Large intestine (tissue), 3 donors: Measurements from ENCODE around the gene LAMB2. TPM values are rescaled to one million over a fixed set of nuclear protein-coding genes. Genes with fewer than 3 reads are reported as not detected.

ENCODE experiments used
- DNase-seq, 2 donors: peaks; one replicate each; pipeline versions ENCODE4 v3.0.0 to v3.0.0-alpha.2; 2013
- H3K27ac ChIP-seq: one replicate; pipeline ENCODE4 v1.5.1; 2013; ENCODE audit warnings: low read length
- H3K27me3 ChIP-seq: 2 replicates; pipeline ENCODE4 v1.6.1; 2013; ENCODE audit warnings: low read length; ENCODE audit not compliant: control insufficient read depth, insufficient read depth
- H3K36me3 ChIP-seq: 2 replicates; pipeline ENCODE4 v1.6.1; 2013; ENCODE audit warnings: low read length; ENCODE audit not compliant: control insufficient read depth, insufficient read depth
- H3K4me1 ChIP-seq: one replicate; pipeline ENCODE4 v1.6.1; 2013; ENCODE audit warnings: low read length; ENCODE audit not compliant: control insufficient read depth, insufficient read depth
- H3K4me3 ChIP-seq: one replicate; pipeline ENCODE4 v1.5.1; 2013; ENCODE audit warnings: low read length
- H3K9me3 ChIP-seq: one replicate; pipeline ENCODE4 v1.6.1; 2013; ENCODE audit warnings: mild to moderate bottlenecking, low read depth, low read length, moderate library complexity; ENCODE audit not compliant: control insufficient read depth
- WGBS: methylation state at CpG from one replicate; pipeline ENCODE4 v1.1.5; 2013; ENCODE audit warnings: low lambda C conversion rate; ENCODE audit not compliant: insufficient coverage; 5-methylcytosine and 5-hydroxymethylcytosine counted together
- polyA plus RNA-seq: library from polyadenylated mRNA; unstranded; fragments of 120-200 nt; gene quantifications from one replicate; pipeline ENCODE4 v1.2.1, GENCODE V29; 2013

Gene LAMB2
- polyA plus RNA-seq, 1 donor, result 209 TPM

DNA sequence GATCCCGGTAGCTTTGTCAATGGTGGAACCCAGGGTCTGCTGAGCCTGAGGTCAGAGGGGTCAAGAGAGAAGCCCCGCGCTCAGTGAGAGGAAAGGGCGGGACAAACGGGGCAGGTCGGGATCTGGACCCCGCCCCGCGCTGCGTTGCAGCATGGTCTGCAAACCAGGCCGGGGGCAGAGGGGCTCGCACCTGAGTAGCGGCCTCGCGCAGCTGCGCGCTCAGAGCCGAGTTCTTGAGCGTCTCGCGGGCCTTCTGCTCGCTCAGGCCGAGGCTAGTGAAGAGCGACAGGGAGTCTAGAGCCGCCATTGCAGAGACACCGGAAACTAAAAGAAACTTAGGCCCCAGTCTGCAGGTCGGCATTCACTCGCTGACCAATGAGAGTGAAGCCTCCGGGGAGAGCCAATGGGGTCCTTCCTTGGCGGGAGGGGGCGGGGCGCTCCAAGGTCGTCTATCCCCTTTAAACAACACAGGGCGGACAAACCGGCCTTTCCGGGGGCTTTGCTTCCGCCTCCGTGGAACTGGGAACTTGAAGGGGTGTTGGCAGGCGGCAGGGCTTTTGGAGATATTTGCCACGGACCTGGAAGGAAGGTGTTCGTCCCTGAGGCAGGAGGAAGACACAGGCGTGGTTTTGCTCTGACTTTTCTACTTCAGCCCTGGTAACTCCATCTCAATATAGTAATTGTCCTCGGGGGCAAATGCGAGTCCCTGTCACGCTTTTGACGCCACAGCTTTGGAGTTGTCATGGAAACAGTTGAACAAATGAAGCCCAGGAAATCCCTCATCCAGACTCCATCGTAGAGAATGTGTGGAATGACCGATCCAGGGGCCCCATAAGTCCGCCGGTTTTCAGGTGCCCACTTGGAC lies 28.2 kb downstream of the LAMB2 start, which contains the start of gene QARS1:
Gene QARS1, minus strand, starts transcription at position 331 of the 865 bp plus-strand sequence. Its CDS starts 24 bp downstream, at position 307.
- peak; percentile 84 to 93 for DNase-seq
- WGBS, result no CpG with 5 or more reads among the region's 50 CpGs
- Histone ChIP-seq H3K27ac (peak within 1 kb of the TSS; percentile 50), H3K9me3 (no peaks in the 10 kb centered on the region), H3K27me3 (no peaks in the 10 kb centered on the region), H3K36me3 (peaks cover 56% of the 10 kb centered on the region), H3K4me1 (peaks cover 6% of the 10 kb centered on the region), H3K4me3 (peak within 1 kb of the TSS; percentile 78)

DNA sequence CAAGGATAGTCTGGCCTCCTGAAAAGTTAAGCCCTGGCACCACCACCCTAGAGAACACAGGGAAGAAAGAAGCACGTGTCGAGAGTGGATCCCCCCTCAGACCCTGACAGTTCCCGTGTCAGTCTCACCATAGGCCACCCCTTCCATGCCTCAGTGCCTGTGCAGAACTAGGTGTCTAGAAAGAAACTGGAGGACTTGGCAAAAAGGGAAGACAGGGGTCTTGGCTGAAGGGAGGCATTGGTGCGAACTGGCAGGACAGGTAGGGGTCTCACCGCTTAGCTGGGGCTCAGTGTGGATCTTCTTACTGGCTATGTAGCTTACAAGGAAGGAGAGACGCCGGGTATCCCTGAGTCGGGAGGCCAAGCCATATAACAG lies 28.8 kb downstream of the LAMB2 start:
- no peaks in the 10 kb centered on the region for H3K27me3 ChIP-seq
- no peaks in the 10 kb centered on the region for H3K9me3 ChIP-seq
- H3K4me1 ChIP-seq, result peaks cover 6% of the 10 kb centered on the region
- H3K4me3 ChIP-seq, result peak overlapping the region; percentile 78
- no peak for DNase-seq
- WGBS, result no CpG with 5 or more reads among the region's 8 CpGs
- H3K27ac ChIP-seq, result peak overlapping the region; percentile 30
- H3K36me3 ChIP-seq, result peaks cover 56% of the 10 kb centered on the region

DNA sequence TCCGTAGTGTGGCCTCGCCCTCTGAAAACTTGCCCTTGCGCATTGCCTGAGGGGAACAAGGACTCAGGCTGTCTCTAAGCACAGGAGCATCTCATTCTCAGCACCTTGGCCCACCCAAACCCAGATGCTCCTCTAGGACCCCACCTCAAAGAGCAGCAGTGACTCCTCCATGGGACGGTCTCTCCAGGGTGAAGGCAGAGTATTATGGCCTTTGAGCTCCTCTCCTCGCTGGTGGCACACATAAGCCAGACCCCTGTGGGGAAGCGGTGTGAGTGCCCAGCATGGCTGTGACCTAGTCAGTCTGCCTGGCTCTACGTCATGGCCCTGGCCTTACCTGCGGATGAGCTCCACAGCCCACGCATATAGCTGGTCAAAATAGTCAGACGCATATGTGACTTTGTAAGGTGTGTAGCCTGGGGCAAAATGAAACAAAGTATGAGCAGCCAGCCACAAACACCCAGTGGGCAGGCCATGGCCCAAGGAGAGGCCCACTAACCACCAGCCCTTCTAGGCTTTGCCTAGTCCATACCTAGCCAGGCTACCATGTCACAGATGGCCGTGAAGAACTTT lies 32.7 kb downstream of the LAMB2 start:
- no peak for DNase-seq
- peaks cover 62% of the 10 kb centered on the region for H3K36me3 ChIP-seq
- peaks cover 6% of the 10 kb centered on the region for H3K4me1 ChIP-seq
- WGBS, result no CpG with 5 or more reads among the region's 11 CpGs
- no peaks in the 10 kb centered on the region for H3K9me3 ChIP-seq
- H3K4me3 ChIP-seq, result no peak overlapping the region
- no peaks in the 10 kb centered on the region for H3K27me3 ChIP-seq
- H3K27ac ChIP-seq, result no peak overlapping the region

DNA sequence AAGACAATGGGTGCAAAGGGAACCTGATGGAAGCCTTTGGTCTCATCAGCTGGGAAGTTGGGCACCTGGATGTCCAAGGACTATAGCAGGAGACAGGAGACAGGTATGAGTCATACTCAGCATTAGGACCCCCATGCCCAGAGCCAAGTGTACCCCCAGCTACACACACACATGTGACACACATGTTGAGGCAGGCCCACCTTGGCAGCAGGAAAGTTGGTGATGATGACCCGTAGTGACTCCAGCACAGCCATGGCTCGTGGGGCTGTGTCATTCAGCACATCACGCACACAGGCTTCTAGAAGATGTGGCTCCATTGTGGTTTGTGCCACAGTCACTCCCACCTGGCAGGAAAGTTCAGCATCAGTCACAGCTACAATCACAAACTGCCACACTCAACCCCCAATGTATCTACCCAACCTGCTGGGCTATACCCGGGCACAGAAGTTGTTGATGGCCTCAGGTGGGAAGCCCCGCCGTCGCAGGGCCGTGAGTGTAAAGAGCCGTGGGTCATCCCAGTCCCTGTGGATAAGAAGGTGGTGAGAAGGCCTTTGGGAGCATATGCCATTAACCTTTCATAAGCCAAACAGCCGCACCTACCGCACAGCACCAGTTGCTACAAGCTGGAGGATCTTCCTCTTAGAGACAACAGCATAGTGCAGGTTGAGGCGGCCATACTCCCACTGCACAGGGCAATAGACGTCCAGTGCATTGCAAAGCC lies 33.8 kb downstream of the LAMB2 start:
- Histone ChIP-seq H3K4me3 (no peak overlapping the region), H3K9me3 (no peaks in the 10 kb centered on the region), H3K27ac (no peak overlapping the region), H3K36me3 (peaks cover 62% of the 10 kb centered on the region), H3K27me3 (no peaks in the 10 kb centered on the region), H3K4me1 (peaks cover 10% of the 10 kb centered on the region)
- no peak for DNase-seq
- WGBS, result no CpG with 5 or more reads among the region's 13 CpGs

DNA sequence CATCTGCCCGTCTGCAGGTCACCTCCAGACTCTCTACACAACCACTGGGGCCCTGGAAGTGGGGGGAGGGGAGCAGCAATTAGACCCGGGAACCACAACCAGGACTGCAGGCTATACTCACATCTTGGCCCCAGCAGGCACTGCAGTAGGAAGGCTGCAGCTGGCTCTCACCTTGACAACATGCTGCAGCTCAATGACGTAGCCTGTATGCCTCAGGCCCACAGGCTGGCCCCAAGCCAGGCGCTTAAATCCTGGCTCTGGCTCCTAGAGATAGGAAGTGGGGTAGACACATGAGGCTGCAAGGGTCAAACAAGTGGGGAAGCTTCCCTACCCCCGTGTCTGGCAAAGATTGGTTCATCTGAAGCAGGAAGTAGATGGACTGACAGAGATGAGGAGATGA lies 34.4 kb downstream of the LAMB2 start:
- H3K4me1 ChIP-seq, result peaks cover 5% of the 10 kb centered on the region
- H3K4me3 ChIP-seq, result no peak overlapping the region
- H3K27ac ChIP-seq, result no peak overlapping the region
- H3K36me3 ChIP-seq, result peaks cover 62% of the 10 kb centered on the region
- H3K9me3 ChIP-seq, result no peaks in the 10 kb centered on the region
- no CpG with 5 or more reads among the region's 5 CpGs for WGBS
- DNase-seq, result no peak
- H3K27me3 ChIP-seq, result no peaks in the 10 kb centered on the region

DNA sequence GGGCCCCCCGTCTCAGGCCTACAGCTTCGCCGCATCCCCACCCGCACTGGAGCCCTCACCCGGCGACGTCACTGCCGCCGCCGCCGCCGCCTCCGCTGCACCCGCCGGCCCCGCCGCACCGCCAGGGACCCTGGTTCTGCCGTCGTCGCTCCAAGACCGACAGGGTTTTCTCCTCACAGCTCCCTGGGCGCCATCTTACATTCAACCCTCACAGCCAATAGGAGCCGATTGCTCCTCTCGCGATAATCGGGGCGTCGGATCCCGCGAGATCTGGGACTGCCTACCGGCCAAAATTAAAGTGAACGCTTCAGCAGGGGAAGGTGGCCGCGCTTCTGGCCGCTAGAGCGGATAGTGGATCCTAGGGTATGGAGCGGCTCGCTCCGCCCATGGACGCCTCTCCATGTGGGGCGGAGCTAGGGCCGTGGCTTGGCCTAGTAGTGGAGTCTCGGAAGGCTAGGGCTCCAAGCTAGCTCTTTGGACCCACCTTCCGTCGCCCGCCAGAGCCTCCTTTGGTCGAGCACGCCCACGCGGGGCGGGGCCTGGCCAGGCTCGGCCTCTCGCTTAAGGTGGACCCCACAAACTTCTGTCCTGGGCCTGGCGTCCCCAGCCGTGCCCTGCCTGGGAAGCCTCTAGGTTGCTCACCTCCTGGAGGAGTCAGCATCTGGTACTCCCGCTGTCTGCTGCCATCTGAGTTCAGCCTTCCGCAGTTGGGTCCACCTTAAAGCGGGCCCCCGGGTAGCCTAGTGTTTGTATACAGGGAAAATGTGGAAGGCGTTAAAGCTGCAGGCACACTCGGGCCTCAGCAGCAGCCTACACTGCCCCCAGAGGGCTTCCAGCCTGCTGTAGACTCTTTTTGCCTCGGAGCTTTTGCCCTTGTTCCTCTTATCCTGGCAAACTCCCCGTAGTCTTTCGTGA lies 38.7 kb downstream of the LAMB2 start, which contains the start of gene QRICH1:
Gene QRICH1, minus strand, starts transcription at position 219 of the 915 bp plus-strand sequence. CDS start 17,054 bp downstream, outside the sequence.
- no peaks in the 10 kb centered on the region for H3K27me3 ChIP-seq
- H3K27ac ChIP-seq, result peak within 1 kb of the TSS; percentile 85
- peaks cover 22% of the 10 kb centered on the region for H3K36me3 ChIP-seq
- H3K4me3 ChIP-seq, result peak within 1 kb of the TSS; percentile 89
- peaks cover 12% of the 10 kb centered on the region for H3K4me1 ChIP-seq
- H3K9me3 ChIP-seq, result no peaks in the 10 kb centered on the region
- no CpG with 5 or more reads among the region's 65 CpGs for WGBS
- DNase-seq, result peak; percentile 97 to 99

DNA sequence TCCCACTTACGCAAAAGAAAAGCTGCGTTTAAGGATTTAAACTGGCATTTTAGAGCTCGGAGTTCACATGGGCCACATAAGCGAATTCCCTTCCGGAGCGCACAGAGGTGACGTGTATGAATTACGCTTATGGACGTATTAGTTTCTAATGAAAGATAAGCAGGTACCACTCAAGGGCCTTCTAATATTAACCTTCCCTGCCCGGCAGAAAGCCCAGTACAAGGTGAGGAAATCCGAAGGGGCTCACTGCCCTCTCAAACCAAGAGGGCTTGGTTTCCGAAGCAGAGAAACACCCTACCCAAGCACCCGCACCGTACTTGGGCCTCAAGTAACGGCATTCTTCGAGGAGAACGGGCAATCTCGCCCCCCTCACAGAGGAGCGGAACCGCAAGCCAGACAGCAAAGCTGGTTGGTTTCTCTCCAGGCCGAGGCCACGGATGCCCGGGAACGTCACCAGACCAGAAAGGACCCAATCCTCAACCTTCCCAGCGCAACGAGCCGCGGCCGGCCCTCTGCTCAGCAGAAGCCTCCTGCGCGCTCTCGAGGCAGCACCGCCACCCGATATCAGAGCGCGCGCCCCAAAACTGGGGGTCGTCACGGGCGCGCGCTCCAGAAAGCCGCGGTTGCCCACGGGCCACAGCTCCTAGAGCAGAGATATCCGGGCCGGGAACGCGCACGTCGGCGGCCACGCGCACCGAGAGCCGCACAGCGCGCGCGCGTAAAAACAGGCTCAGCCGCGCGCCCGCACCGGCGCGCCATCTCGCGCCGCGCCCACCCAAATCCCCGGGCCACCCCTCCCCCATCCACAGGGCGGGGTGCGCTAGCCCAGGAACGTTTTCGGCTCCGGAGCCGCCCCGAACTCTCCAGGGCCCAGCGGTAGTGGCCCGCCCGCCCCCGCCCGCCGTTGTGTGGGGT lies 39.7 kb downstream of the LAMB2 start:
- no peaks in the 10 kb centered on the region for H3K9me3 ChIP-seq
- H3K36me3 ChIP-seq, result peaks cover 13% of the 10 kb centered on the region
- DNase-seq, result peak; percentile 76 to 87
- no CpG with 5 or more reads among the region's 86 CpGs for whole genome bisulfite sequencing
- H3K4me1 ChIP-seq, result peaks cover 12% of the 10 kb centered on the region
- H3K27ac ChIP-seq, result peak overlapping the region; percentile 85
- peak overlapping the region; percentile 89 for H3K4me3 ChIP-seq
- no peaks in the 10 kb centered on the region for H3K27me3 ChIP-seq

DNA sequence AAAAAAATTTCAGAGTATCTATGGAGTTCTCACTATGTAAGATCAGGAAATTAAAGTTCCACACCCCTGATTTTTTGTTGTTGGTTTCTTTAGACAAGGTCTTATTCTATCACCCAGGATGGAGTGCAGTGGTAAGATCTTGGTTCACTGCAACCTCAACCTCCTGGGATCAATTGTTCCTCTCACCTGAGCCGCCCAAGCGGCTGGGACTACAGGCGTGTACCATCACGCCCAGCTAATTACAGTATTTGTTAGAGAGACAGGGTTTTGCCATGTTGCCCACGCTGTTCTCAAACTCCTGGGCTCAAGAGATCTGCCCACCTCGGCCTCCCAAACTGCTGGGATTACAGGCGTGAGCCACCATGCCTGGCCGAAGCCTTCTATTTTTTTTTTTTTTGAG lies 51.4 kb downstream of the LAMB2 start:
- Histone ChIP-seq H3K27me3 (no peaks in the 10 kb centered on the region), H3K4me3 (no peak overlapping the region), H3K27ac (no peak overlapping the region), H3K9me3 (no peaks in the 10 kb centered on the region), H3K4me1 (no peaks in the 10 kb centered on the region), H3K36me3 (peaks cover 14% of the 10 kb centered on the region)
- WGBS, result no CpG with 5 or more reads among the region's 8 CpGs
- no peak for DNase-seq

DNA sequence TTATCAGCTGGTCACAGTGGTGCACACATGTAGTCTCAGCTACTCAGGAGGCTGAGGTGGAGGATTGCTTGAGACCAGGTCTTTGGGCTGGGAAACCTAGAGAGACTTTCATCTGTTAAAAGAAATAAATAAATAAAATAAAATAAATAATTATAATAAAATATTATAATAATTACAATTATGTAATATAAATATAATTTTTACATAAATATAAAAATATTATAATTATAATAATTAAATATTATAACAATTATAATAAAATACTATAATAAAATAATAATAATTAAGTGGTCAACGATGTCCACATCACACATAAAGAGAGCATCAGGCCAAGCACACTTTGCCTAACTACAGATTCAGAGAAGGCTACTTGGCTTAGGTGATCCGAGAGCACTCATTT lies 53.6 kb downstream of the LAMB2 start:
- Histone ChIP-seq H3K36me3 (peaks cover 31% of the 10 kb centered on the region), H3K4me3 (no peak overlapping the region), H3K27ac (no peak overlapping the region), H3K4me1 (no peaks in the 10 kb centered on the region), H3K9me3 (no peaks in the 10 kb centered on the region), H3K27me3 (no peaks in the 10 kb centered on the region)
- WGBS, result no CpG with 5 or more reads among the region's 2 CpGs
- no peak for DNase-seq
